MCF 10A (cell line): ENCODE results near the gene ACCS. TPM values are rescaled to one million over a fixed set of nuclear protein-coding genes. Genes with fewer than 3 reads are reported as not detected.

Source experiments
- BruUV-seq: library from RNA; stranded (reverse); fragments of 400-500 nt; replicated peaks from 2 replicates; lab custom pipeline; 2021; lab: Mats Ljungman, UMichigan
- CTCF ChIA-PET: fragments of 300-600 bp; sonication (Branson Sonifier 250); formaldehyde crosslinking; extraction: SDS; loops from one replicate; lab custom pipeline; 2021; ENCODE audit warnings: antibody characterized with exemption, inconsistent platforms; lab: Yijun Ruan, JAX
- POLR2A ChIA-PET: fragments of 300-600, 350-650 bp; sonication (Branson Sonifier 250); formaldehyde crosslinking; extraction: SDS; loops from one replicate; lab custom pipeline; 2020; ENCODE audit warnings: antibody characterized with exemption, inconsistent platforms; lab: Yijun Ruan, JAX
- DNase-seq: peaks from one replicate; pipeline ENCODE4 v3.0.0-alpha.2; 2018; ENCODE audit not compliant: unreplicated experiment
- H3K27ac Mint-ChIP-seq: one replicate; pipeline ENCODE4 v1.8.0; 2022; ENCODE audit warnings: mild to moderate bottlenecking, low read depth, mixed read lengths; ENCODE audit not compliant: unreplicated experiment
- H3K27me3 Mint-ChIP-seq: one replicate; pipeline ENCODE4 v1.8.0; 2022; ENCODE audit warnings: mixed read lengths; ENCODE audit not compliant: insufficient read depth, unreplicated experiment
- H3K36me3 Mint-ChIP-seq: one replicate; pipeline ENCODE4 v1.8.0; 2022; ENCODE audit warnings: mild to moderate bottlenecking, moderate library complexity, mixed read lengths; ENCODE audit not compliant: insufficient read depth, unreplicated experiment
- H3K4me1 Mint-ChIP-seq: one replicate; pipeline ENCODE4 v1.8.0; 2022; ENCODE audit warnings: mixed read lengths; ENCODE audit not compliant: insufficient read depth, unreplicated experiment
- H3K4me3 Mint-ChIP-seq: one replicate; pipeline ENCODE4 v1.8.0; 2022; ENCODE audit warnings: mild to moderate bottlenecking, moderate library complexity, mixed read lengths; ENCODE audit not compliant: unreplicated experiment
- H3K9me3 Mint-ChIP-seq: one replicate; pipeline ENCODE4 v1.8.0; 2022; ENCODE audit warnings: mixed read lengths; ENCODE audit not compliant: unreplicated experiment
- intact Hi-C: fragments of 100-400 bp; cut with micrococcal nuclease; formaldehyde crosslinking; loops from 2 replicates; pipeline ENCODE4 v1.14.1; 2022
- total RNA-seq: library from RNA; stranded (reverse); gene quantifications from 2 replicates; pipeline ENCODE4 v1.2.3, GENCODE V29; 2022
- TF ChIP-seq, protein P1 (sequence below): fragments of 200-600 bp; IDR thresholded peaks from one replicate; pipeline ENCODE4 v1.8.0; 2022; ENCODE audit warnings: antibody characterized with exemption, mild to moderate bottlenecking; ENCODE audit not compliant: unreplicated experiment

ACCS gene
- total RNA-seq, 1 experiment from 2014 or later, result 7.9 TPM

DNA sequence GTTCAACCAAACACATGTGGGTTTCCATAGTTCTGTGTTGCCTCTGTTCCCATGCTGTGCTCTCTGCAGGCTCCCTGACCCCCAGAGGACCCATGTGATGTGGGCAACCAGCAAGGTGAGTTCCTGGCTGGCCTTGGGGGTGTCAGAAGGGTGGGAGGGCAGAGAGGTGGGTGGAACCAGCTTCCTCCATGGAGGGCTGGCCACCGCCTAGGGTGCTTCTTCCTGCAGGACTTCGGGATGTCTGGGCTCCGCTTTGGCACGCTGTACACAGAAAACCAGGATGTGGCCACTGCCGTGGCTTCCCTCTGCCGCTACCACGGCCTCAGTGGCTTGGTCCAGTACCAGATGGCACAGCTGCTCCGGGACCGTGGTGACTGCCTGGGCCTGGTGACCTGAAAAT, 14.9 kb downstream of the ACCS start:
- no peaks in the 10 kb centered on the region for H3K27me3 Mint-ChIP-seq
- intact Hi-C loops, result no loop called here
- BruUV-seq, result no TSS peak
- H3K36me3 Mint-ChIP-seq, result no peaks in the 10 kb centered on the region
- ChIA-PET POLR2A (no interaction called here), CTCF (interaction anchor here (1.2 kb wide), 2 partner anchors 11 to 15 kb away, joined by 3 to 5 read pairs; partner anchors contain the start of gene EXT2)
- no peak overlapping the region for H3K27ac Mint-ChIP-seq
- peaks cover 7% of the 10 kb centered on the region for H3K9me3 Mint-ChIP-seq
- DNase-seq, result no peak
- TF ChIP-seq, protein P1, sequence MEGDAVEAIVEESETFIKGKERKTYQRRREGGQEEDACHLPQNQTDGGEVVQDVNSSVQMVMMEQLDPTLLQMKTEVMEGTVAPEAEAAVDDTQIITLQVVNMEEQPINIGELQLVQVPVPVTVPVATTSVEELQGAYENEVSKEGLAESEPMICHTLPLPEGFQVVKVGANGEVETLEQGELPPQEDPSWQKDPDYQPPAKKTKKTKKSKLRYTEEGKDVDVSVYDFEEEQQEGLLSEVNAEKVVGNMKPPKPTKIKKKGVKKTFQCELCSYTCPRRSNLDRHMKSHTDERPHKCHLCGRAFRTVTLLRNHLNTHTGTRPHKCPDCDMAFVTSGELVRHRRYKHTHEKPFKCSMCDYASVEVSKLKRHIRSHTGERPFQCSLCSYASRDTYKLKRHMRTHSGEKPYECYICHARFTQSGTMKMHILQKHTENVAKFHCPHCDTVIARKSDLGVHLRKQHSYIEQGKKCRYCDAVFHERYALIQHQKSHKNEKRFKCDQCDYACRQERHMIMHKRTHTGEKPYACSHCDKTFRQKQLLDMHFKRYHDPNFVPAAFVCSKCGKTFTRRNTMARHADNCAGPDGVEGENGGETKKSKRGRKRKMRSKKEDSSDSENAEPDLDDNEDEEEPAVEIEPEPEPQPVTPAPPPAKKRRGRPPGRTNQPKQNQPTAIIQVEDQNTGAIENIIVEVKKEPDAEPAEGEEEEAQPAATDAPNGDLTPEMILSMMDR, result no peak
- no peaks in the 10 kb centered on the region for H3K4me1 Mint-ChIP-seq
- no peak overlapping the region for H3K4me3 Mint-ChIP-seq

DNA sequence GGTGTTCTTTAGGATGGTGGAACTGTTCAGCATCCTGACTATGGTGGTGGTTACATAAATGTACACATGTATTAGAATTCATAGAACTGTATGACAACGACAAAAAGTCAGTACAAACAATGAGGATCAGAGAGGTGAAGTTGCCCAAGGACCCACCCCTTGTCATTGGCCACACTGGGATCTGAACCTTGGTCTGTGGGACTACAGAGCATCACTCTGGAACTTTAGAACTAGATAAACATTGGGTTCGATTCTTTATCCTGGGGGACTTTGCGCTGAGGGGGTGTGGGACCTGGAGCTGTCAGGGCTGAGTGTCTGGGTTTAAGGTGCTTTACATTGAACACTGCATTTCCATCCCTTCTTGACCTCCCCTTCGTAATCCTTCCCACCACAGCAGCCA, 16.6 kb downstream of the ACCS start:
- Mint-ChIP-seq H3K4me1 (no peaks in the 10 kb centered on the region), H3K36me3 (no peaks in the 10 kb centered on the region), H3K9me3 (peaks cover 8% of the 10 kb centered on the region), H3K4me3 (no peak overlapping the region), H3K27ac (no peak overlapping the region), H3K27me3 (no peaks in the 10 kb centered on the region)
- intact Hi-C loops, result no loop called here
- POLR2A ChIA-PET, result no interaction called here
- TF ChIP-seq, protein P1, result no peak
- no TSS peak for BruUV-seq
- DNase-seq, result no peak
- CTCF ChIA-PET, result interaction anchor here (0.7 to 2.2 kb wide), 3 partner anchors 11 to 200 kb away, joined by 3 to 13 read pairs (median 4); partner anchors contain the start of gene EXT2

DNA sequence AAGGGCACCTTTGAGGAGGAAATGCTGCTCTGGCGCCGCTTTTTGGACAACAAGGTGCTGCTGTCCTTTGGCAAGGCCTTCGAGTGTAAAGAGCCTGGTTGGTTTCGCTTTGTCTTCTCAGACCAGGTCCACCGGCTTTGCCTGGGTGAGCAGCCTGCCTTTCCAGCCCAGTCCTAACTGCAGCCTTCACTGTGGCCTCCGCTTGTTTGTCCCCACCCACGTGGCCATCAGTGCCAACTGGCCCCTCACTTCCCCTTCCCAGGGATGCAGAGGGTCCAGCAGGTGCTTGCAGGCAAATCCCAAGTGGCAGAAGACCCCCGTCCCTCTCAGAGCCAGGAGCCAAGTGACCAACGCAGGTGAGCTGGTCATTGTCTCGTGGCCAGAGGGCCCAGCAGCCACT, 17.4 kb downstream of the ACCS start:
- H3K9me3 Mint-ChIP-seq, result peaks cover 8% of the 10 kb centered on the region
- H3K27me3 Mint-ChIP-seq, result no peaks in the 10 kb centered on the region
- H3K27ac Mint-ChIP-seq, result no peak overlapping the region

DNA sequence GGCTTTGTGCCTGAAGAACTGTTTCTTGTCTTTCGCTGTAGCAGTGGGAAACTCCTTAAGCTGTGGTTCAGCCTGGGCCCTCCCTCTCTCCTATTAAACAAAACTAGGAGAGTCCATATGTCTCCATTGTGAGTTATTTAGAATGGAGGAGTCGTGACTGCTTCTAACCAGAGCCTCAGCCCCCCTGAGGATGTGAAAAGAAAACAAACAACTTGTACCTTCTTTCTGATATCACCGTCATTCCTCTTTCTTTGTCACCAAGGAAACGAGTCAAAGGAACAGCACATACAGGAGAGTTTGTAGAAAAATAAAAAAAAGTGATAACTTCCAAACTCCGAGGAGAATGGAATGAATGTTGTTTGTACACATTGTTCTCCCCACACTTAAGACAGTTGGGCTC, 17.8 kb downstream of the ACCS start:
- no TSS peak for BruUV-seq
- Mint-ChIP-seq H3K4me1 (peaks cover 5% of the 10 kb centered on the region), H3K36me3 (no peaks in the 10 kb centered on the region), H3K9me3 (peaks cover 8% of the 10 kb centered on the region), H3K4me3 (no peak overlapping the region), H3K27me3 (peaks cover 1% of the 10 kb centered on the region), H3K27ac (no peak overlapping the region)
- no peak for DNase-seq
- TF ChIP-seq, protein P1, result no peak
- POLR2A ChIA-PET, result no interaction called here
- CTCF ChIA-PET, result interaction anchor here (2.2 kb wide), 1 partner anchor 10 kb away, joined by 13 read pairs; no protein-coding TSS in a partner anchor
- intact Hi-C loops, result no loop called here

More for the DNA sequence above, 17.4 kb downstream of the ACCS start:
- TF ChIP-seq, protein P1, result no peak
- H3K4me1 Mint-ChIP-seq, result peaks cover under 1% of the 10 kb centered on the region
- ChIA-PET POLR2A (no interaction called here), CTCF (interaction anchor here (0.6 to 2.2 kb wide), 4 partner anchors 10 to 47 kb away, joined by 3 to 13 read pairs (median 4); partner anchors contain the start of gene EXT2)
- intact Hi-C loops, result no loop called here
- no TSS peak for BruUV-seq
- no peak overlapping the region for H3K4me3 Mint-ChIP-seq
- H3K36me3 Mint-ChIP-seq, result no peaks in the 10 kb centered on the region
- DNase-seq, result no peak
